GM19023 (cell line): ENCODE results near the gene PRDM15.

Experiments
- ATAC-seq: cut with Tn5 transposase; IDR thresholded peaks from one replicate; pipeline ENCODE4 v1.9.1; 2021; ENCODE audit warnings: mild to moderate bottlenecking, moderate library complexity; ENCODE audit not compliant: unreplicated experiment

PRDM15 gene

GRCh38 chr21:41886328-41886727, 7.2 kb upstream of the PRDM15 start:
- ATAC-seq: no peak

DNA sequence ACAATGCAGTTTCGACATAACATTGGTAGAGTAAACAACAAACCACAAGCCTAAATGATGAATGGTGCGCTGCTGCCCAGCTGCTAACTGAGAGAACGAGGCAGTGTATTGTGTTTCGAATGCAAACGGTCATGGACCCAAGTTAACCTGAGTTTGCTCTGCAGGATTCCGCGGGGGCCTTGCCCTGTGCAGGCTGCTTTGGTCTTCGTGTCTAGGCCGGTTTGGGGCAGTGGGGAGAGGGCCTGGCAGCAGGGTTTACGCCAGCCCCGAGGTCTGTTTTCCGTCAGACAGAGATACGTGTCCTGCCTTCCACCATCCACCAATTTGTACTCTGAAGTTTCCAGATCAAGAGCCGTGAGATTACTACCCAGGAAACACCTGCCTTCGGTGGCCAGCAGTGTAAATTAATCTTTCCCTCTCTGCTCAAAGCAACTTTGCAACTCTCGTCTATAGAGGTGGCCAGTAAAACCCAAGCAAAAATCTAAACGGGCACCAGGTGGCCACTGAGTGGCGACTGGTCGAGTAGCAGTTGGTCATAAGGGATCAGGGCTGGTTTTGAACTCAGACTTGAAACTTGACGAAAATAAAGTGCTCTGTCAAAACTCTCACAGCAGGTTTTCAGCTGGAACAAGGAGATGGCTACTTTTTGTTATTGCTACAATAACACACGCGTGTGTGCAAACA, 6.3 kb upstream of the PRDM15 start:
- no peak for ATAC-seq

GRCh38 chr21:41884501-41885030, 5.4 kb upstream of the PRDM15 start:
- ATAC-seq: no peak

DNA sequence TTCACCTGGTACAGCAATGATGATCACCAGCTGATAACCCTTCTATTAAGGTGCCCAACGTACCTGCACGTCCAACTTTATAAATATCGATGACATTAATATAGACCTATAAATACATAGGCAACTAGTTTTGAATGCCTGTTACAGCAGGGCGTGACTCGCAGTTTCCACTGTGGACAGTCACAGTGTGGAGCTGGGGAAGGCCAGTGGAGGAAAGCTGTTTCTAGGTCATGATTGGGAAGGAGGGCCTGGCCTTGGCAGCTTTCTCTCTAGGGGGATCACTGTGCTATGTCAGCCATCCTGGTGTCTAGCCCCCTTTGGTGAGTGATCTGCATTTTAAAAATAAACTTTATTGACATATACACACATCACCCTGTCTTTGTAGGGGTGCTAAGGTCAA, 4.4 kb upstream of the PRDM15 start:
- ATAC-seq: no peak

DNA sequence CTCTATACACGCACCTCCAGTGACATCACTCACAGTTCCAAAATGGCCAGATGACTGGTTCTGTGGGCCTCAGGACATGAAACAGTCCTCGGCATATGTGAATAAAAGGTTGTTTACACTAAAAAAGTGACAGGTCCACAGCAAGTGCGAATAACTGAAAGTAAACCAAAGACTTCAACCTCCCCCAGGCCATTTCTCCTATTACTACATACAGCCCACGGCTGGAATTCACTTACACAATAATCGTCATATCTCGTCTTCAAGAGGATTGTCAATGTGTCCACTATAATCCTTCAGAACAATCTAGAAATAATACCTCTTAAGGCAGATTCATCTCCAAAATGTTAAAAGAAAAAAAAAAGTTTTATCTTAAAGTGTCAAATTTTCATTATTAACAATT, 1.9 kb upstream of the PRDM15 start:
- no peak for ATAC-seq

DNA sequence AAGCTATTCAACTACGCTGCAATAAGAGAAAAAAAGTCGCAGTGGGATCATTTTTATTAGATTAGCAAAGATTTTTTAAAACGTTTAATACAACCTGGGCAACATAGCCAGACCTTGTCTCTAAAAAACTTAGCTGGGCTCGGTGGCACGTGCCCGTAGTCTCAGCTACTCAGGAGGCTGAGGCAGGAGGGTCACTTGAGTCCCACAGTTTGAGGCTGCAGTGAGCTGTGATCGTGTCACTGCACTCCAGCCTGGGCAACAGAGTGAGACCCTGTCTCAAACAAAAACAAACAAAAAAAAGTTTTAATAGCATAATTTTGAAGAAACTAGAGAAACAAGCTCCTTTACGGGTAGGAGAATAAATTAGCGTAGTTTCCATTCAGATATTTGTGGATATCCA, 1.0 kb upstream of the PRDM15 start:
- ATAC-seq: no peak

- ATAC-seq: peak; percentile 50
Observed at GRCh38 chr21:41878831-41879189, 334 bp downstream of the PRDM15 start.

DNA sequence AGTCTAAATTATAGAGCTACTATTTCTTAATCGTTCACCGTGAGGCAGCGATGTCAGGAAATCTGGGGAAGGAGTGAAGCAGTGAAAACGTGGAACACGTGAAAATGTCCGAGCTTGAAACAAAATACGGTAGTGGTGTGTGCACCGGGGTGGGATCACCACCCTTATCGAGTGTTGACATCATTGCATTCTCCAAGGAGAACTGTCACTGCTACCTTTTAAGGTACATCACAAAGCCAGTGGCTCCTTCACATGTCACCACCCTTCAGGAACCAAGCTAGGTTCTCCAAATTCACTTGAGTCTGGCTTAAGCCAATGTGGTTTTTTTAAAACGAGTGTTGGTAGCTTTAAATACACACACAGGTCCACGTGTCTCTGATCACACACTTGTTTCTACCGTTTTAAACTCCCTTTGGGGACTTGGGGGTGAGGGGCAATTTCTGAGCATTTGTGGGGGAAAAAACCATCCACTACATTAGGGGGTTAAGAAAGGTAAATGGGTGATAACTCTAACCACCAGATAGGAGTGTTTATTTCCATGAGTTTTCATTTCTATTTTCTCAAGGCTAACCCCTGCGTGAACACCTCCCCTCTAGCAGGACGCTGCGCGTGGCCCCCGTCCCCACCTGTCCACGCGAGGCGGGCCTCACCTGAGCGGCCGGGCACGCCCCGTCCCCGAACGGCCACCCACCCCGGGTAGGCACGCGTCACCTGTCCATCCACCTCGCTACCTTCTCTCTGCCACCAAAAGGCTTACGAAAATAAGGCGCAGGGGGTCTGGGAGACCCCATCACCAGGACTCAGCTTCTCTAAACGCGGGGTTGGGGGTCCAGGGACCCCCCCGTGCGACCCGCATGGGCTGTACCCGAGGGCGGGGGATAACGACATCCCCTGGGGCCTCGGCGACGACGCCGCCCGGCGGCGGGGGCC, 978 bp downstream of the PRDM15 start:
- ATAC-seq: peak; percentile 31

- ATAC-seq: no peak
Observed at GRCh38 chr21:41876928-41877652, 2.1 kb downstream of the PRDM15 start.

DNA sequence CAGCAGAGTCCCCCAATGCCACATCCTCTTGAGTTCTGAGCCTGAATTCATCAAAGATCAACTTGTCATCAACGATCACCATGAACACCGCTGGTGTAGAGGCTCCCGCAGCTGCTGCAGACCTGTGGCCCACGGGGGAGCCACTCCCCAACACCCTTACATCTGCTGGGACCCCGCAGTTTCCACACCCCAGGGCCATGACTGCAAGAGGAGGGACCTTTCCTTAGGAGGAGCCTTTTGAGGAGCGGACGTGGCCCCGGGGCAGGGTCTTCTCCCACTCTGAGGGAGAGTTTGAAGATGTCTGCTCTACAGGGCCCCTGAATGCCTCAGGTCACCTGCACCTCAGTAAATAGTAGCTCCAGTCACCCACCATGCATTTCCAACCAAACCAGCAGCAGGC, 2.7 kb downstream of the PRDM15 start:
- no peak for ATAC-seq

DNA sequence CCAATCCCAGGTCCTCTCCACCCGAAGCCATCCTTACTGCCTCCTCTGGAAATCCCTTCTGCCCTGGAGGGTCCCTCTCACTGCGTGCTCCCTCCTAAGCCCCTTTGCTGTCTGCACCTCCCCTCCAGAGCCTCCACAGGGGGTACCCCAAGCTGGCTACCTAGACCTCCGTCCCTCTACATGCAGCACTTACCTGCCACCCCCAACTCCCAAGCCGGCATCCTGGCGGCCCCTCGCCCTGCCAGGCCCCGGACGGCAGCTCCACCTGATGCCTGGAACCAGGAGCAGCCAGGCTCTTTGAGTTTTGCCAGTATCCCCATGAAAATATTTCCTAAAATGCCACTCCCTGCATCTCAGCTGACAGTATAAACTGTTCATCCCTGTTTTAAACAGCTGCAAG, 4.1 kb downstream of the PRDM15 start:
- no peak for ATAC-seq

GRCh38 chr21:41874611-41875010, 4.5 kb downstream of the PRDM15 start:
- no peak for ATAC-seq

DNA sequence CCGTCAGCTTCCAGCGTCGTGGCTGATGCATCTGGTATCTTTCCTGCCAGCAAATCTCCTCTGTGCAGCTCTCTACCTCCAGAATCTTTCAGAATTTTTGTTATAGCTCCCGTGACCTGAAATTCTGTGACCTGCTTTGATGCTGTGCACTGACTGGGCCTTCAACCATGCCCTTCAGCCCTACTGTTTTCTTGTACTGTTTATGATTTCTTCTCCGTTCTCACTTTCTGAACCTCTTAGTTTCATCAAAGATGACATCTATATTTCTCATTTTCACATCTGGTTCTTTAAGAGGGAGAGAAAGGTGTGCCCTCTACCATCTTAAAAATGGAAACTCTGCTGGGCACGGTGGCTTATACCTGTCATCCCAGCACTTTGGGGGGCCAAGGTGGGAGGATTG, 5.7 kb downstream of the PRDM15 start:
- no peak for ATAC-seq

DNA sequence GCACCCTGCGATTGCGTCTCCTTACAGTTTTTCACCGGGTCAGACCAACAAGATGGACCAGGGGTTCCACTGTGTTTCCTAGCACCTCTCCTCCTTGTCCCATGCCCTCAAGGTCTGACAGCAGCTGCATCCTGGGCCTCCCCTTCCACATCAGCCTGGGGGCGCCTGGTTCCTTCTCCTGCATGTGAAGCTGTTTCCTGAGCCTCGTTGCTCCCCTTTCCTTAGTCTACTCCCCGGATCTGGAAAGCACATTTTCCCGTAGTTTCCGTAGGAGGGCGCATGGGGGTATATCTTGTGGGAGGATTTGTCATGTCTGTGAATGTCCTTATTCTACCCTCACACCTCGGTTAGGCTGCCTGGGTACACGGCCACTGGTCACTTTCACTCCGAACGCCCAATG, 6.1 kb downstream of the PRDM15 start:
- no peak for ATAC-seq

DNA sequence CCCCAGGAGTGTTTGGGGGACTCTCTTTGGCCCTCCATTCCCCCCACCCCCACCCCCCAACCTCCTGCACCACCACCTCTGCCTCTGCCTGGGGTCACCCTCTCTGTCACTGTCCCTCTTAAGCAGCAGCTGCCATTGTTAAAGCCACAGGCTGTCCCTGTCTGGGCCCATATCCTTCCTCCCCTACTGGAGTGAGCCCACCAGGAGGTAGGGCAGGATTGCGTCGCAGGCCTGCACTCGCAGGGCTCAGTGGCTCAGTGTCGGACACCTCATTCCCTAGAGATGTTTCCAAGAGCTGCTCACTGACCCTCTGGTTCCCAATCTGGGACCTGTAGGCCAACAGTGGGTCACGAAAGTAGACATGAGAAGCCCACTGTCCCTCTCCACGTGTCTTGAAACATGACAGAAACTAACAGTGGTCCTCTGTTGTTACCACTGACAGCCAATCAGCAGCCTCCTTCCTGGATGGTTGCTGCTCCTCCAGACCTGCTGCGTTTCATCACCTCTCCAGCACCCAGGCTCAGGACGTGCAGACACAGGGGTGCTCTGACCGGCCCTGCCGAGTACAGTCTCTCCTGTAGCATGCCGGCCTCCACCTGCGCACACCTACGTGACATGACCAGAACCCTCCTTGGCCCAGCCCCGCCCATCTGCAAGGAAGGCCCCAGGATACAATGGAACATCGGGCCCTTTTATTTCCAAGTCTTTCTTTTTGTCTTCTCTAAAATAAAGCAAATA, 7.7 kb downstream of the PRDM15 start:
- ATAC-seq: no peak

DNA sequence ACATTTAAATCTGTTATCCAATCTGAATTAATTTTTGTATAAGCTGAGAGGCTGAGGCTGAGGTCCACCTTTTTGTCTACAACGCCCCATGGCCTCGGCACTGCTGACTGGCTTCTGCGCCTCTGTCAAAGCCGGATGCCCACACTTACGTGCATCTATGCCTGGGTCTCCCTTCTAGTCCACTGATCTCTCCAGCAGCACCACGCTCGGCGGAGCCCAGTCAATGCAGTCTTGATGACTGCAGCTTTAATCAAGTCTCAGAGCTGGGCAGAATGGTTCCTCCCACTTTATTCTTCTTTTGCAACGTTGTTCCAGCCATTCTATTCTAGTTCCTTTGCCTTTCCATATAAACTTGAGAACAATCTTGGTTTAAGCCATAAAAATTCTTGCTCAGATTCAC, 9.4 kb downstream of the PRDM15 start:
- no peak for ATAC-seq

GRCh38 chr21:41868062-41868710, 11.0 kb downstream of the PRDM15 start:
- no peak for ATAC-seq

DNA sequence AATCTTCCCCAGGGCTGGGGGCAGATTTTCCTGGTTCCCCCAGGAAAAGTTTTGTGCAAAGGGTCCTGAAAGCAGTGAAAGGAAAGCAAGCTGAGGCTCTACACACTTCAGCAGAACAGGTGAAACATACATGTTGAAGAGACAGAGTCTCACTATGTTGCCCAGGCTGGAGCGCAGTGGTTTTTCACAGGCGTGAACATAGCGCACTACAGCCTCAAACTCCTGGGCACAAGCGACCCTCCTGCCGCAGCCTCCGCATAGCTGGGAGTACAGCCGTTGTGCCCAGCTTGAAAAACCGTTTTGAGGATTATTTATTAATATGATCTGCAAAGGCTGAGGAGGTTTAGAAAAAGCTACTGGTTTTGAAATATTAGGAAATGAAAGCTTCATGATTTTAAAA, 11.8 kb downstream of the PRDM15 start:
- ATAC-seq: no peak

- ATAC-seq: no peak
Observed at GRCh38 chr21:41866274-41866809, 12.8 kb downstream of the PRDM15 start.
